Neural progenitor cell (in vitro differentiated cells): Measurements from ENCODE around the gene KIF25.

ENCODE experiments used
- CTCF ChIP-seq: fragments of 200-600 bp; sonication (generic); IDR thresholded peaks from 2 replicates; pipeline ENCODE4 v1.5.1; 2017; ENCODE audit warnings: antibody characterized with exemption, mild to moderate bottlenecking
- EZH2 ChIP-seq: fragments of 200-600 bp; sonication (generic); IDR thresholded peaks from 2 replicates; pipeline ENCODE4 v1.6.1; 2017; ENCODE audit warnings: antibody characterized with exemption, mild to moderate bottlenecking, moderate library complexity

- TF ChIP-seq CTCF = no peak
- no peak for TF ChIP-seq EZH2
Measured at GRCh38 chr6:168078943-168079405, 81.5 kb downstream of the KIF25 start, which contains the start of gene FRMD1.
